Calu3 (cell line): ENCODE results near the gene CARD18. TPM values are rescaled to one million over a fixed set of nuclear protein-coding genes. Genes with fewer than 3 reads are reported as not detected.

Experiments
- BruUV-seq: library from RNA; stranded (reverse); fragments of 400-500 nt; replicated peaks from 2 replicates; lab custom pipeline; 2021; lab: Mats Ljungman, UMichigan
- CTCF ChIA-PET: fragments of 300-600 bp; sonication (Branson Sonifier 250); formaldehyde crosslinking; loops from one replicate; lab custom pipeline; 2022; ENCODE audit warnings: antibody characterized with exemption; lab: Charles Lee
- DNase-seq: peaks from one replicate; pipeline ENCODE4 v3.0.0; 2022
- H3K27ac Mint-ChIP-seq: one replicate; pipeline ENCODE4 v1.8.0; 2022; ENCODE audit warnings: mixed read lengths; ENCODE audit not compliant: unreplicated experiment
- H3K27me3 Mint-ChIP-seq: one replicate; pipeline ENCODE4 v1.8.0; 2022; ENCODE audit warnings: mixed read lengths; ENCODE audit not compliant: unreplicated experiment
- H3K36me3 Mint-ChIP-seq: one replicate; pipeline ENCODE4 v1.8.0; 2022; ENCODE audit warnings: mild to moderate bottlenecking, moderate library complexity, mixed read lengths; ENCODE audit not compliant: insufficient read depth, unreplicated experiment
- H3K4me1 Mint-ChIP-seq: one replicate; pipeline ENCODE4 v1.8.0; 2022; ENCODE audit warnings: mild to moderate bottlenecking, low read depth, mixed read lengths; ENCODE audit not compliant: unreplicated experiment
- H3K4me3 Mint-ChIP-seq: one replicate; pipeline ENCODE4 v1.8.0; 2022; ENCODE audit warnings: mild to moderate bottlenecking, low read depth, moderate library complexity, mixed read lengths; ENCODE audit not compliant: unreplicated experiment
- H3K9me3 Mint-ChIP-seq: one replicate; pipeline ENCODE4 v1.8.0; 2022; ENCODE audit warnings: low read depth, mixed read lengths; ENCODE audit not compliant: unreplicated experiment
- CTCF ChIP-seq: fragments of 200-600 bp; IDR thresholded peaks from one replicate; pipeline ENCODE4 v1.8.0; 2022; ENCODE audit warnings: antibody characterized with exemption; ENCODE audit not compliant: unreplicated experiment
- intact Hi-C: fragments of 100-400 bp; cut with micrococcal nuclease; formaldehyde crosslinking; loops from one replicate; pipeline ENCODE4 v1.10.0; 2022; ENCODE audit not compliant: unreplicated experiment
- total RNA-seq: library from RNA; stranded (reverse); gene quantifications from 2 replicates; pipeline ENCODE4 v1.2.3, GENCODE V29; 2022

CARD18 gene
- total RNA-seq, 1 experiment from 2014 or later = not detected

- no TSS peak for BruUV-seq
- H3K4me3 Mint-ChIP-seq = no peak overlapping the region
- H3K4me1 Mint-ChIP-seq = no peaks in the 10 kb centered on the region
- no peak for DNase-seq
- peaks cover 2% of the 10 kb centered on the region for H3K9me3 Mint-ChIP-seq
- H3K27me3 Mint-ChIP-seq = no peaks in the 10 kb centered on the region
- CTCF ChIA-PET = no interaction called here
- no peak overlapping the region for H3K27ac Mint-ChIP-seq
- intact Hi-C loops = no loop called here
- no peaks in the 10 kb centered on the region for H3K36me3 Mint-ChIP-seq
- no peak for TF ChIP-seq CTCF
Measured at GRCh38 chr11:105156720-105157119, 17.2 kb upstream of the CARD18 start.

- Mint-ChIP-seq H3K4me3 (no peak overlapping the region), H3K27ac (no peak overlapping the region), H3K9me3 (peaks cover 2% of the 10 kb centered on the region), H3K4me1 (no peaks in the 10 kb centered on the region), H3K27me3 (no peaks in the 10 kb centered on the region), H3K36me3 (no peaks in the 10 kb centered on the region)
- no TSS peak for BruUV-seq
- intact Hi-C loops = no loop called here
- TF ChIP-seq CTCF = no peak
- CTCF ChIA-PET = no interaction called here
- no peak for DNase-seq
Measured at GRCh38 chr11:105156231-105156630, 16.7 kb upstream of the CARD18 start.

GRCh38 chr11:105155679-105156078 is 16.1 kb upstream of the CARD18 start:
- no peak for TF ChIP-seq CTCF
- no peak overlapping the region for H3K4me3 Mint-ChIP-seq
- peaks cover 2% of the 10 kb centered on the region for H3K9me3 Mint-ChIP-seq
- CTCF ChIA-PET = no interaction called here
- no peak for DNase-seq
- BruUV-seq = no TSS peak
- H3K27me3 Mint-ChIP-seq = no peaks in the 10 kb centered on the region
- intact Hi-C loops = no loop called here
- H3K36me3 Mint-ChIP-seq = no peaks in the 10 kb centered on the region
- no peak overlapping the region for H3K27ac Mint-ChIP-seq
- H3K4me1 Mint-ChIP-seq = no peaks in the 10 kb centered on the region

GRCh38 chr11:105153392-105153791 is 13.8 kb upstream of the CARD18 start:
- Mint-ChIP-seq H3K36me3 (no peaks in the 10 kb centered on the region), H3K27ac (no peak overlapping the region), H3K9me3 (peaks cover 2% of the 10 kb centered on the region), H3K27me3 (no peaks in the 10 kb centered on the region), H3K4me3 (no peak overlapping the region), H3K4me1 (no peaks in the 10 kb centered on the region)
- CTCF ChIA-PET = no interaction called here
- no peak for TF ChIP-seq CTCF
- intact Hi-C loops = no loop called here
- BruUV-seq = no TSS peak
- DNase-seq = no peak
